Spleen (tissue), 11 donors: ENCODE data around the gene B9D1. TPM values are rescaled to one million over a fixed set of nuclear protein-coding genes. Genes with fewer than 3 reads are reported as not detected.

Experiments
- DNase-seq: peaks from one replicate; pipeline ENCODE4 v3.0.0-alpha.2; 2020
- H3K27ac ChIP-seq, 8 donors: fragments of 200-600 bp; sonication (generic) in 7 of 8; 1 replicate in 4 of 8; 2 replicates in 4 of 8; pipeline versions ENCODE4 v1.5.0 to v1.8.0; 2016 to 2021; ENCODE audit warnings: inconsistent platforms in 4 of 8, mild to moderate bottlenecking in 4 of 8, moderate library complexity in 1 of 8
- H3K27me3 ChIP-seq, 7 donors: fragments of 200-600 bp; sonication (generic) in 6 of 7; replicated peaks in 1 of 7; 1 replicate in 4 of 7; 2 replicates in 3 of 7; pipeline versions ENCODE4 v1.5.0 to v1.8.0; 2016 to 2021; ENCODE audit warnings: inconsistent platforms in 3 of 7, mild to moderate bottlenecking in 1 of 7
- H3K36me3 ChIP-seq, 6 donors: fragments of 200-600 bp; sonication (generic) in 5 of 6; 1 replicate in 4 of 6; 2 replicates in 2 of 6; pipeline versions ENCODE4 v1.5.0 to v1.8.0; 2016 to 2021; ENCODE audit warnings: inconsistent platforms in 2 of 6
- H3K4me1 ChIP-seq, 6 donors: fragments of 200-600 bp; sonication (generic) in 5 of 6; 1 replicate in 3 of 6; 2 replicates in 3 of 6; pipeline versions ENCODE4 v1.5.0 to v1.8.0; 2016 to 2021; ENCODE audit warnings: inconsistent platforms in 3 of 6
- H3K4me3 ChIP-seq, 8 donors: fragments of 200-600 bp; sonication (generic) in 7 of 8; 1 replicate in 4 of 8; 2 replicates in 4 of 8; pipeline versions ENCODE4 v1.5.0 to v1.8.0; 2016 to 2021; ENCODE audit warnings: inconsistent platforms in 4 of 8, mild to moderate bottlenecking in 4 of 8, moderate library complexity in 2 of 8
- H3K9me3 ChIP-seq, 8 donors: fragments of 200-600 bp; sonication (generic) in 7 of 8; 1 replicate in 4 of 8; 2 replicates in 4 of 8; pipeline versions ENCODE4 v1.5.0 to v1.8.0; 2016 to 2021; ENCODE audit warnings: inconsistent platforms in 4 of 8
- CTCF ChIP-seq, 11 experiments: fragments of 200-600 bp in 7 of 11; fragments of 450-650 bp in 4 of 11; sonication (generic) in 4 of 11; IDR thresholded peaks in 8 of 11; conservative IDR thresholded peaks in 3 of 11; 1 replicate in 7 of 11; 2 replicates in 4 of 11; pipeline versions ENCODE4 v1.4.0 to v1.8.0; 2016 to 2021; ENCODE audit warnings: antibody characterized with exemption in 11 of 11, inconsistent platforms in 4 of 11, mild to moderate bottlenecking in 1 of 11
- POLR2A ChIP-seq, 3 donors: fragments of 450-650 bp; IDR thresholded peaks; one replicate each; pipeline ENCODE4 v1.5.1; 2017; ENCODE audit warnings: antibody characterized with exemption in 3 of 3, mild to moderate bottlenecking in 1 of 3
- POLR2AphosphoS5 ChIP-seq, 3 donors: sonication (generic); formaldehyde crosslinking; IDR thresholded peaks; one replicate each; pipeline ENCODE4 v1.5.1; 2017; ENCODE audit warnings: antibody characterized with exemption in 3 of 3
- WGBS, 5 donors: extraction: QIAGEN DNeasy Blood & Tissue Kit in 3 of 5; methylation state at CpG; one replicate each; pipeline versions ENCODE4 v1.1.5 to v1.1.7; 2013 to 2018; 5-methylcytosine and 5-hydroxymethylcytosine counted together
- intact Hi-C: fragments of 100-400 bp; cut with DNase I; formaldehyde crosslinking; loops from one replicate; pipeline ENCODE4 v1.15.0; 2023; ENCODE audit warnings: low total_unique reads
- polyA plus RNA-seq, 3 donors: library from polyadenylated mRNA; stranded (reverse); fragments of 200-250 nt; gene quantifications; one replicate each; pipeline ENCODE4 v1.2.1, GENCODE V29; 2013
- total RNA-seq, 7 donors: library from RNA; depleted of rRNA in 3 of 7; stranded (reverse); fragments of >200 nt in 3 of 7; fragmentation: NEBNext Ultra II Directional in 4 of 7; extraction: Animal tissue kit (Norgen Biotek cat#: 25700) in 4 of 7; gene quantifications; one replicate each; pipeline versions ENCODE4 v1.1.0 to v1.2.1, GENCODE V29; 2016 to 2021
- donor health status: healthy with polysubstance abuse.
- donor health status: DM: no; HTN: no; CAD: no; lungs with moderate emphysema.
- donor health status: DM: no; HTN: no; CAD: no.
- donor health status: Bipolar disorder and iron deficiency.
- donor health status: healthy.
- donor health status: DM: no; HTN: no; CAD: no.
- donor health status: DM: yes; HTN: yes; CAD: no.

Gene B9D1
- total and polyA plus RNA-seq, 10 donors = 4.3 to 14.1 (median 7.3) TPM

DNA sequence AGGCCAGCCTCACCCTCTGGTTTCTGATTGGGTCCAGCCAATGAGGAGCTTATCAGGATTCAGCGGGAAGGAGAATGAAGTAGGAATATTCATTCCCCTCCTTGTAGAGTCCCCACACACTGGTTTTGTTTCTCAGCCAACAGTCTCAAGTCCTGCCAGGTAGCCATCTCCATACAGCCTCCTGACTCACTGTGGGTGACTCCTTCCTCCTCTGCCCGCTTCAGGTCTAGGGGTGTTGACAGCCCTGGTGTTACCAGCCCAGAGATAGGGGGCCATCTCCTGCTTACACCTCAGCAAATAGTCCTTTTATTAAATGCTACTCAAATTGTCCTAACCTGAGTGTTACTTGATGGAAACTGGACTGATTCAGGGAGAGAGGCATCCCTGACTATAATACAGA, 28.4 kb upstream of the B9D1 start:
- no peak for TF ChIP-seq CTCF (IDR thresholded peaks at IDR 0.05 in 8 of 11, conservative IDR thresholded peaks at IDR 0.05 in 3 of 11)
- TF ChIP-seq POLR2A (IDR thresholded peaks at IDR 0.05) = no peak
- no peak for TF ChIP-seq POLR2AphosphoS5 (IDR thresholded peaks at IDR 0.05)
- Histone ChIP-seq H3K36me3 (peaks cover 0 to 3% (median 0%) of the 10 kb centered on the region in 6 donors), H3K27me3 (peaks cover 0 to 9% (median 0%) of the 10 kb centered on the region in 7 donors), H3K4me3 (no peak overlapping the region), H3K27ac (peak overlapping the region in 5 of 8 donors; percentile 16 to 59 (median 38)), H3K9me3 (no peaks in the 10 kb centered on the region), H3K4me1 (peaks cover 0 to 50% (median 22%) of the 10 kb centered on the region in 6 donors)
- no peak for DNase-seq
- 79 to 100% (median 91%) methylated on average over 2 of the region's 2 CpGs for WGBS, 5 donors
- intact Hi-C loops = no loop called here

- H3K4me1 ChIP-seq = peaks cover 3 to 69% (median 39%) of the 10 kb centered on the region in 6 donors
- H3K9me3 ChIP-seq = no peaks in the 10 kb centered on the region
- peak; percentile 23 for DNase-seq
- TF ChIP-seq POLR2A (IDR thresholded peaks at IDR 0.05) (no peak), CTCF (IDR thresholded peaks at IDR 0.05 in 8 of 11, conservative IDR thresholded peaks at IDR 0.05 in 3 of 11) (no peak), POLR2AphosphoS5 (IDR thresholded peaks at IDR 0.05) (no peak)
- H3K27ac ChIP-seq = peak overlapping the region in 5 of 8 donors; percentile 30 to 79 (median 73)
- peaks cover 0 to 22% (median 7%) of the 10 kb centered on the region in 6 donors for H3K36me3 ChIP-seq
- 68 to 79% (median 68%) methylated on average over 5 of the region's 5 CpGs for WGBS, 5 donors
- peaks cover 0 to 9% (median 0%) of the 10 kb centered on the region in 7 donors for H3K27me3 ChIP-seq
- intact Hi-C loops = no loop called here
- no peak overlapping the region for H3K4me3 ChIP-seq
Observed at GRCh38 chr17:19388791-19389785, 26.6 kb upstream of the B9D1 start.

- H3K4me1 ChIP-seq = peaks cover 3 to 80% (median 44%) of the 10 kb centered on the region in 6 donors
- no peak overlapping the region for H3K4me3 ChIP-seq
- H3K9me3 ChIP-seq = no peaks in the 10 kb centered on the region
- TF ChIP-seq POLR2AphosphoS5 (IDR thresholded peaks at IDR 0.05) = no peak
- TF ChIP-seq POLR2A (IDR thresholded peaks at IDR 0.05) = no peak
- TF ChIP-seq CTCF (IDR thresholded peaks at IDR 0.05 in 8 of 11, conservative IDR thresholded peaks at IDR 0.05 in 3 of 11) = no peak
- DNase-seq = peak; percentile 20
- peaks cover 0 to 9% (median 0%) of the 10 kb centered on the region in 7 donors for H3K27me3 ChIP-seq
- intact Hi-C loops = no loop called here
- H3K27ac ChIP-seq = peak overlapping the region in 6 of 8 donors; percentile 64 to 83 (median 75)
- peaks cover 0 to 33% (median 17%) of the 10 kb centered on the region in 6 donors for H3K36me3 ChIP-seq
- 87 to 96% (median 92%) methylated on average over 2 of the region's 2 CpGs for WGBS, 5 donors
Observed at GRCh38 chr17:19387921-19388521, 25.5 kb upstream of the B9D1 start.
